ENCODE data around the gene TMEM120A. TPM values are rescaled to one million over a fixed set of nuclear protein-coding genes. Genes with fewer than 3 reads are reported as not detected.

The TMEM120A gene
- total RNA-seq, 1 donor from 2014 or later: 47.8 TPM

DNA sequence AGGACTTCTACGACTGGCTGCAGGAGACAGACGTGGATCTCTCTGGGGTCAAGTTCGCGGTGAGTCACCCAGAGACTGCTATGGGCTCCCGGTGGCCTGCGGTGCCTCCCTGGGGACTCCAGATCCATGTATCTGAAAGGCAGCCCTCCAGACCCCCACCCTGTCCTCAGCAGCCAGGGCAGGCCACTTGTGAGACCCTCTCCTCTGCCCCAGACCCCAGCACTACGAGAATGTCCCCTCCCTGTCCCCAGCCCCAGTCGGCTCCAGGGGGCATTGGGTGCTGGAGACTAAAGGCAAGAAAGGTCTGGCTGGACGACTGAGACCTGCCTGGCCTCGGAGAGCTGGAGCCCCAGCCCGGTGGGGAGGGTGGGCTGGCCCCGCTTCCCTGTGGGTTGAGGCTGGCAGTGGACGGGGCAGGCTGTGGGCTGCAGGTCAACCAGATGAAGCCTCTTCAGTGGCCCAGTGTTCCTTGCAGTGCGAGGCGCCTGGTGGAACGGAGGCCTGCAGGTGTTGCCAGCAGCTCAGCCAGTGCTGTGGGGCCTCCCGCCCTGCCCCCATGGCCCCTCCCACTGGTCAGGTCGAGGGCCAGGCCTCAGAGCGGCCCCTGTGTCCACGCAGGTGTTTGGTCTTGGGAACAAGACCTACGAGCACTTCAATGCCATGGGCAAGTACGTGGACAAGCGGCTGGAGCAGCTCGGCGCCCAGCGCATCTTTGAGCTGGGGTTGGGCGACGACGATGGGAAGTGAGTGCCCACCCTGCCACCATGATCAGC lies 13.8 kb downstream of the TMEM120A start:
- DNase-seq: no peak

DNA sequence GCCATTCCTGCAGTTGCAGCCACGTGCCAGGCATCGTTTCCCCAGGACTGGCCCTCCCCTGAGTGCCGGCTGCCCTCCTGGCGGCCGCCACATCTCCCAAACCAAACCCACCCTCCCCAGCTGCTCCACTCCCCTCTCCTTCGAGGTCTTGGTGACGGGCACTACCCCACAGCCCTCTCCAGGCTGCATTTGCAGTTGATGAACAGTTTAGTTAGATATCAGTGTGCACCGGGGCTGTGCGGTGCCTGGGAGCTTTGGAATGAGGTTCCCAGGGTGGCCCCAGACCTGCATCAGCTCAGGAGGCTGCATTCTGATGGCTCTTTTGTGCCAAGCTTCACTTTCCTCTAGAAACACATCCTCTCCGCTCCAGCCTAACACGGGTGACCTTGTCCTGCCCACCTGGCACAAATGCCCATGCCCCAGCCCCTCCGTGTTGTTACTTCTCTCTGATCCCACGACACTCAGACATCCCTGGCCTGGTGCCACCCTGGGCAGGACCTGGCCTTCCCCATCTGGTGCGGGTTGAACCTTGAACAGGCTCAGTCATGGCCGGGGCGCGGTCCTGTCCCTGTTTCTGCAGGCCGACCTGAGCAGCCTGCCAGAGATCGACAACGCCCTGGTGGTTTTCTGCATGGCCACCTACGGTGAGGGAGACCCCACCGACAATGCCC lies 14.5 kb downstream of the TMEM120A start:
- DNase-seq: no peak

- DNase-seq: no peak
Observed at GRCh38 chr7:75977743-75978142, 16.7 kb downstream of the TMEM120A start.

DNA sequence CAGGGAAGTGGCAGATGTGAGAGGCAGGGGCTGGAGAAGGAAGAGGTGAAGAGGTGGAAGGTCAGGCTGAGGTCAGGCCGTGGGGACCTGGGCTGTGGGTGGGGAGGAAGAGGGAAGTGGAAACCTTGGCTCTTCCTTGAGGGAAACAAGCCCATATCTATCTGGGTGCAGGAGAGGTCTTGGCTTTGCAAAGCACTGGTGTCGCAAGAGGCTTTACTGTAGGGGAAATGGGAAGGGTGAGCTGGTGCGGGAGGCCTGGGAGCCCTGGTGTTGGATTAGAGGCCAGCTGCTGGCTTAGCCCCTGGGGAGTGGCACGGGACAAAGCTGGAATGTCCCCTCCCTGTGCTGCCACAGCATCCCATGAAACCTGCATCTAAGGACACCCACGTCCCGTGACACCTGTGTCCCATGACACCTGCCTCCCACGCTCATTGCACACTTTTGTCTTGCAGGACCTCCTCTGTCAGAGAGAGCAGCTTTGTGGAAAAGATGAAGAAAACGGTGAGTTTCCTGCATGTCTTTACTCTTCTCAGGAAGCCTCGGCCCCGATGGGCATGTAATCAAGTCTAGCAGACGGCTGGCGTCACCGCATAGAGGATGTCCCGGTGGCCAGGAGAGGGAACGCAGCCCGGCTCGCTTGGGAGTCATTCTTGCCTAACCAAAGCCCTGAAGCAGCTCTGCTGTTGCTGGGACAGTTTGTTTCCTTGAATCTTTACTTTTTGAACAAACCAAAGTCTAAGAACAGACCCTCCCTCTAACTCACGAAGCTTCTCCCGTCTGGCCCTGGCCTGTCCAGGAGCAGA lies 22.2 kb downstream of the TMEM120A start:
- DNase-seq: no peak

GRCh38 chr7:75971309-75971960 lies 23.0 kb downstream of the TMEM120A start:
- no peak for DNase-seq

DNA sequence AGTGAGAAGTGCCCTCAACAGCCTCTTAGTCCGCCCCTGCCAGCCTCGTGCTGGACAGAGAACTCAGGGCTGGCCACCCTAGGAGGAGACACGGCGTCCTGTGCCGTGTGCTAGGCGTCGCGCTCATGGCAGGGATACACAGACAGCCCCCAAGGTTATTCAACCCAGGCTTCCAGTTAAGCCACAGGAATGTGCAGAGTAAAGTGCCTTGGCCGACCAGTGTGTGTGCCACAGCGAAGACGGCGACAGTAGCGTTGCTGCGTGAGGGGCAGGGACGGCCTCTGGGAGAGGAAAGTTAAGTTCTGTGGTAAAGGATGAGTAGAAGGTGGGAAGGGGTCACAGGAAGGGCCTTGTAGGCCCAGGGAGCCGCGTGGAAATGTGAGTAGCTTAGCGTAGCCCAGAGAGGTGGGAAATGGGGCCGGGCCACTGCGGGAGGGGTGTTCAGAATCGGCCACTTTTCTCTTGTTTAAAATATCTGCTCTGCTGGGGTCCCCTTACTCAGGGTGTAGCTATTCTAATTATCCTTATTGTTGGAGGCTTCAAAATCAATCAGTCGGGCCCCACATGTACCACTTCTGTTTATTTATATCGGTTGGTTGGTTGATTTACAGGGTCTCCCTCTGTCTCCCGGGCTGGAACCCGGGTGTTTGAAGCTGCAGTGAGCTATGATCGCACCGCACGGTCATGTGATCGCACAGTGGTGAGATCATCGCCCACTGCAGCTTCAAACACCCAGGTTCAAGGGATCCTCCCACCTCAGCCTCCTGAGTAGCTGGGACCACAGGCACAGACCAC lies 24.5 kb downstream of the TMEM120A start:
- no peak for DNase-seq

- no peak for DNase-seq
Observed at GRCh38 chr7:75969182-75969581, 25.2 kb downstream of the TMEM120A start.

DNA sequence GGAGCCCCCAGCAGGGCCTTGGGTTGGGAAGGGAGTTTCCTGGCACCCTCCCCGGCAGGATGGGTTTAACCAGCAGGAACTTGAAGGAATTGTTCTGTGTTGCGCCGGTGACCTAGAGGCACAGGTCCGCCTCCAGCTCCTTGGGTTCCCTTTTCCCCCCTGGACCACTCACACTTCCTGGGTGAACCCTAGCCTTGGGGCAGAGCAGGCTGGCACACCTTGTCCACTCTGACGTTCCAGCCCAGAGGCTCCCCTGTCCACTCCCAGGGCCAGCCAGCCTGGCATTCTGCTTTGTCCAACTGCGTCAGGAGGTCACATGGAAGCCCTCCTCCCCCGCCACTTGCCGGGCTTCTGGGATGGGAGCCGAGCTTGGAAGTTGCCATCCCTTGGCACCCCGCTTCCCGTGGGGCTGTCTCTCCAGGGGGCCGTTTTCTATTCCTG lies 25.8 kb downstream of the TMEM120A start:
- no peak for DNase-seq

DNA sequence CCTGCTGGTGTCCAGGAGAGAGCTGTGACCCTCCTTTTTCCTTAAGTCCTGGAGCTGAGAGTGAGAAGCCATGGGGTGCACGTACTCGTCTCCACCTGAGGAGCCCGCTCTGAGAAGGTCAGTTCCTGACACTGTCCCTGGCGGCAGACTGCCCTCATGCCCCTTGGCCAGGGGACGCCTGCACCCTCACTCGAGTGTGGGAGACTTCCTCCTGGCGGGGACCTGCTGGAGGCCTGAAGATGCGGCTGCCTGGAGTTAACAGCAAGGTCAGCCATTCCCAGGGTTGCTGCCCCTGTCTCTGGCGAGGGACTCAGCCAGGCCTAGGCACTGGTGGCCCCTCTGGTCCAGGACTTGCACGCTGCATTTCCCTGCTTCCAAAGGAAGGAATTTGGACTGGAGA lies 26.4 kb downstream of the TMEM120A start:
- no peak for DNase-seq

- DNase-seq: peak; percentile 38
Observed at GRCh38 chr7:75967487-75967997, 26.9 kb downstream of the TMEM120A start.

DNA sequence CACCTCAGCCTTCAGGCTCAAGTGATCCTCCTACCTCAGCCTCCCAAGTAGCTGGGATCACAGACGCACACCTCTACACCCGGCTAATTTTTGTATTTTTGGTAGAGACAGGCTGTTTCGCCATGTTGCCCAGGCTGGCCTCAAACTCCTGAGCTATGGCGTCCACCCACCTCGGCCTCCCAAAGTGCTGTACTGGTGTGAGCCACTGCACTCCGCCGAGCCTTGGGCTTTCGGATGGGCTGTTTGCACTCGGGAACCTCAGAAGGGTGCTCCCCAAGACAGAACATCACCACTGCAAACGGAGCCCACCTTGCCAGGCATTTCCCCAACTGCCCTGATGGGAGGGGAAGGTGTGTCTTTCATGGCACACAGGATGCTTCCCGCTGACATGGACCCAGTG lies 27.3 kb downstream of the TMEM120A start:
- DNase-seq: no peak

DNA sequence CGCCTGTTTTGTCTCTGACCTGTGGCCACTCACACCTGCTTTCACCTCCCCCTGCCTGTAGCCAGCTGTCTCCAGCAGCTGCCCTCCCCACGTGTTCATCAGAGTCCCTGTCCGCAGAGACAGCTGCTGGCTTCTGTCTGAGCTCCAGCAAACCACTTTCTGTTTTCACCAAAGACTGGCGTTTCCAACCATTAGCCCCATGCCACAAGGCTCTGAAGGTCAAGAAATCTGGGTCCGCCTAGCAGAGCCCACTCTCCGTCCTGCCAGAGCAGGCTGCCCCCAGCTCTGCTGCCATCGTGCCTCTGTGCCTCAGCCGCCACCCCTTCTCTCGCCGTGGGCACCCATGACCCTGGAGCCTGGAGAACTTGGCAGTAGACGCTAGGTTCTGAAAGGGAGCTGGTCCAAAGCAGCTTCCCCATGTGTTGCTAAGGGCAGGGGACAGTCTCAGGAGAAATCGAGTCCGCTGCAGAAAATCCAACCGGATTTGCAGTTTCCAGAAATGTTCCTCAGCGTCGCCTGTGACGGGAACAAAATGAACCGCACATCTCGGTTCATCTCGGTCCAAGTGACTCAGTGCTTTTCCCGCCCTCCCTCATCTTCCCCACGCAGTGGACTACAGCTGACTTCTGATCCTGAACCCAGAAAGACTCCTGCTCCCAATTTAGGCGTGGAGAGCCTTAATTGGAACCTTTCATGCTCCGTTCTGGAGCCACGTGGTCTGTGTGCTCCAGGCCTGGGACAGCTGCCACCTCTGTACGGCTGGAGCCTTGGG lies 28.0 kb downstream of the TMEM120A start:
- no peak for DNase-seq

GRCh38 chr7:75965617-75966016 lies 28.8 kb downstream of the TMEM120A start:
- no peak for DNase-seq

DNA sequence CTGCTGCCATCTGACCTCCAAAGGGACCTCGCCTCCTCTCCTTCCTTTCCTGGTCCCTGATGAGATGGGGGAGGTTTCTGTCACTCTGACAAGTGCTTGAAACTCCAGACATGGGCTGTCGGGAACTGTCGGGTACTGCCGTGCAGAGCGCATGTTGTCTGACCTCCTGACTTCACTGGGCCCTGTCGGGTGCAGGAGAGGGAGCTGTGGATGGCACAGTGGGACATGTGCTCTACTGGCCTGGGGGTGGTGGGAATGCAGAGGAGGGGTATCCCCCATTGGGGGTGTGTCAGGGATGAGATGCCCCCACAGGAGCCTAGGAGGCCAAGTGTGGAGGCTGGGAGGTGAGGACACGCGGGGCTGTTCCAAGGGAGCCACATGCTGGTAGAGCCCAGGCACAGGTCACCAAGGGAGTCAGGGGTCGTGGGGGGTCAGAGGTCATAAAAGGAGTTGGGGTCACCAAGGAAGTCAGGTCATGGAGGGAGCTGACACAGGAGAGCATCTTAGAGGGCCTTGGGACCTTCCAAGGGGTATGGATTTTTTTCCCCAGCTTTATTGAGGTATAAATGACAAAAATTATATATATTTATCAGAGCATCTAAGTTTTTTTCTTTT lies 30.9 kb downstream of the TMEM120A start:
- DNase-seq: no peak

- DNase-seq: peak; percentile 49
Observed at GRCh38 chr7:75962607-75963380, 31.6 kb downstream of the TMEM120A start.

GRCh38 chr7:75961218-75961617 lies 33.2 kb downstream of the TMEM120A start:
- no peak for DNase-seq

- DNase-seq: no peak
Observed at GRCh38 chr7:75960372-75960771, 34.0 kb downstream of the TMEM120A start.

DNA sequence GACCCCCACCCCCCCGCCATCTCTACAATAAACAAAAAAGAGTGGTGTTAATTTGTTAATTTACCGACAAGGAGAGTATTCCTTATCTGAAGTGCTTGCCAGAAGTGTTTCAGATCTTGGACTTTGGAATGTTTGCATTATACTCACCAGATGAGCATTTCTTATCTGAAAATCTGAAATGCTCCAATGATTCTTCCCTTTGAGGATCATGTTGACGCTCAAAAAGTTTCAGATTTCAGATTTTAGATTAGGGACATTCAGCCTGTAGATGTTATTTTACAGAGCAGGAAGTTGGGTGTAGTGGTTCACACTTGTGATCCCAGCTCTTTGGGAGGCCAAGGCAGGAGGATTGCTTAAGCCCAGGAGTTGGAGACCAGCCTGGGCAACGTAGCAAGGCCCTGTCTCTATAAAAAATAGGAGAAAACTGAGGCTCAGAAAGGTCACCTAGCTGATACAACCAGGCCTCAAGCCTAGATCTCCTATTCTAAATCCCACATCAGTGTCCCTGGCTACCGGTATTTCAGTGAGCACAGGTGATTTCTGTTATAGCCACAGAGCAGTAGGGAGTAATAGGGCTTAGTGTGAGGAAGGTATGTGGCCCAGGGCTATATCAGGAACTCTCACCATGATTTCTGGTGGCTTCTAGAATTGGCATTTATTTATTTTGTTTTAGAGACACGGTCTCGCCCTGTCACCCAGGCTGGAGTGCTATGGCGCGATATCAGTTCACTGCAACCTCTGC lies 35.4 kb downstream of the TMEM120A start:
- no peak for DNase-seq
